Stromal cell of bone marrow (primary cell): ENCODE results near the gene MROH7.

Experiments used
- DNase-seq: peaks from one replicate; pipeline ENCODE4 v3.0.0-alpha.2; 2012; ENCODE audit warnings: low read depth

Gene MROH7

GRCh38 chr1:54640863-54641836 lies at the start of gene MROH7:
Gene MROH7 (plus strand): TSS chr1:54641786. CDS start chr1:54652927, 11,141 bp downstream.
- DNase-seq: no peak

- DNase-seq: no peak
These were observed 47.9 kb upstream of the MROH7 start for GRCh38 chr1:54593571-54594160.

- no peak for DNase-seq
These were observed 47.1 kb upstream of the MROH7 start for GRCh38 chr1:54594463-54594862.

- DNase-seq: no peak
These were observed 45.6 kb upstream of the MROH7 start for GRCh38 chr1:54595956-54596498.

- DNase-seq: no peak
These were observed 44.8 kb upstream of the MROH7 start for GRCh38 chr1:54596756-54597155.

- DNase-seq: no peak
These were observed 44.0 kb upstream of the MROH7 start for GRCh38 chr1:54597455-54598030.

GRCh38 chr1:54599211-54599823 lies 42.3 kb upstream of the MROH7 start:
- no peak for DNase-seq

GRCh38 chr1:54600947-54601721 lies 40.5 kb upstream of the MROH7 start:
- DNase-seq: no peak

- no peak for DNase-seq
These were observed 39.9 kb upstream of the MROH7 start for GRCh38 chr1:54601730-54602129.

GRCh38 chr1:54602554-54602953 lies 39.0 kb upstream of the MROH7 start:
- DNase-seq: no peak

- DNase-seq: no peak
These were observed 38.3 kb upstream of the MROH7 start for GRCh38 chr1:54603241-54603640.

- no peak for DNase-seq
These were observed 37.5 kb upstream of the MROH7 start for GRCh38 chr1:54604051-54604450.

- no peak for DNase-seq
These were observed 36.8 kb upstream of the MROH7 start for GRCh38 chr1:54604572-54605370.

- DNase-seq: no peak
These were observed 35.2 kb upstream of the MROH7 start for GRCh38 chr1:54606096-54606989.

GRCh38 chr1:54606990-54607325 lies 34.6 kb upstream of the MROH7 start:
- no peak for DNase-seq

- no peak for DNase-seq
These were observed 33.6 kb upstream of the MROH7 start for GRCh38 chr1:54607821-54608565.

- no peak for DNase-seq
These were observed 32.9 kb upstream of the MROH7 start for GRCh38 chr1:54608566-54609230.

- no peak for DNase-seq
These were observed 32.2 kb upstream of the MROH7 start for GRCh38 chr1:54609301-54609921.
